WERI-Rb-1 (cell line): ENCODE measurements around the gene PXMP2.

Experiments
- DNase-seq: peaks from one replicate; pipeline ENCODE4 v3.0.0-alpha.2; 2020
- H3K27ac ChIP-seq: fragments of 250-450 bp; sonication (Bioruptor Pico); 2 replicates; pipeline ENCODE4 v1.5.1; 2020; ENCODE audit warnings: mild to moderate bottlenecking, moderate library complexity
- H3K27me3 ChIP-seq: fragments of 250-450 bp; sonication (Bioruptor Pico); 2 replicates; pipeline ENCODE4 v1.5.1; 2021; ENCODE audit warnings: mild to moderate bottlenecking, low read depth, moderate library complexity; ENCODE audit not compliant: insufficient read depth, severe bottlenecking
- H3K36me3 ChIP-seq: fragments of 250-450 bp; sonication (Bioruptor Pico); 2 replicates; pipeline ENCODE4 v1.5.1; 2020; ENCODE audit warnings: mild to moderate bottlenecking, moderate library complexity
- H3K4me3 ChIP-seq: 2 replicates; pipeline ENCODE4 v1.5.1; 2011; ENCODE audit warnings: low read depth, mild to moderate bottlenecking, control low read depth, low read length
- H3K9me3 ChIP-seq: fragments of 250-450 bp; sonication (Bioruptor Pico); 2 replicates; pipeline ENCODE4 v1.5.1; 2021; ENCODE audit warnings: mild to moderate bottlenecking, moderate library complexity; ENCODE audit not compliant: severe bottlenecking
- TF ChIP-seq, protein P1 (sequence below): IDR thresholded peaks from 2 replicates; pipeline ENCODE4 v1.5.1; 2011; ENCODE audit warnings: low read depth, mild to moderate bottlenecking, control low read depth, inconsistent platforms, low read length

PXMP2 gene

DNA sequence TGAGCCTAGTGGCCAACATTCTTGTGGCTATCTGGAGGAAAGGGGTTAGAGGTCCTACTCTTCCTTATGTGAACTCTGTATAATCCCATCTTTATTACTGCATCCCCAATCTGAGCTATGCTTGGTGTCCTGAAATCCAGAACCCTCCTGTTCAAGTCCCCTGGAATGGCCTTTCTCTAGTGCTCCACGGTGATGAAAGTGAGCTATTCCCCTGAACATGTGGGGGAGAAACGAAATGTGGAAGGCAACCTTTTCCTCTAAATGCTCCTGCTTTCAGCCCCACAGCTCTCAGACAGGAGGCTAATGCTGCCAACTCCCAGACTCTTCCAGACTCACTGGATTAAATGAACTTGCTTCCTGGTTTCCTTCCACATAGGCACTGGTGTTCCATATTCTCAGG is 20.8 kb downstream of the PXMP2 start:
- Histone ChIP-seq H3K4me3 (no peak overlapping the region), H3K27me3 (no peaks in the 10 kb centered on the region), H3K27ac (no peak overlapping the region), H3K9me3 (no peaks in the 10 kb centered on the region), H3K36me3 (peaks cover 43% of the 10 kb centered on the region)
- TF ChIP-seq, protein P1, sequence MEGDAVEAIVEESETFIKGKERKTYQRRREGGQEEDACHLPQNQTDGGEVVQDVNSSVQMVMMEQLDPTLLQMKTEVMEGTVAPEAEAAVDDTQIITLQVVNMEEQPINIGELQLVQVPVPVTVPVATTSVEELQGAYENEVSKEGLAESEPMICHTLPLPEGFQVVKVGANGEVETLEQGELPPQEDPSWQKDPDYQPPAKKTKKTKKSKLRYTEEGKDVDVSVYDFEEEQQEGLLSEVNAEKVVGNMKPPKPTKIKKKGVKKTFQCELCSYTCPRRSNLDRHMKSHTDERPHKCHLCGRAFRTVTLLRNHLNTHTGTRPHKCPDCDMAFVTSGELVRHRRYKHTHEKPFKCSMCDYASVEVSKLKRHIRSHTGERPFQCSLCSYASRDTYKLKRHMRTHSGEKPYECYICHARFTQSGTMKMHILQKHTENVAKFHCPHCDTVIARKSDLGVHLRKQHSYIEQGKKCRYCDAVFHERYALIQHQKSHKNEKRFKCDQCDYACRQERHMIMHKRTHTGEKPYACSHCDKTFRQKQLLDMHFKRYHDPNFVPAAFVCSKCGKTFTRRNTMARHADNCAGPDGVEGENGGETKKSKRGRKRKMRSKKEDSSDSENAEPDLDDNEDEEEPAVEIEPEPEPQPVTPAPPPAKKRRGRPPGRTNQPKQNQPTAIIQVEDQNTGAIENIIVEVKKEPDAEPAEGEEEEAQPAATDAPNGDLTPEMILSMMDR: no peak
- no peak for DNase-seq

DNA sequence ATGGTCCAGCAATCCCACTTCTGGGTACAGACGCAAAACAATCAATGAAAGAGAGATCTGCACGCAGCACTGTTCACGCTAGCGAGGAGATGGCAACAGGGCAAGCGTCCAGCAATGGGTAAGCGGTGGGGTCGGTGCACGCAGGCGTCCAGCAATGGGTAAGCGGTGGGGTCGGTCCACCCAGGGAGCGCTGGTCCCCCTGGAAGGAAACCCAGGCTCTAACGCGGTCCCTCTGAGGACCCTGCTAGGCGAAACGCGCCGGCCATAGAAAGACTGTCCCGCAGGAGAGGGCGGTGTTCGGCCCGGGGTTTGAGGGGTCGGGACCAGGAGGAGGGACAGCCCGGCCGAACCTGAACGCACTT is 22.6 kb downstream of the PXMP2 start:
- no peak for DNase-seq
- Histone ChIP-seq H3K9me3 (no peaks in the 10 kb centered on the region), H3K4me3 (peak overlapping the region; percentile 94), H3K27ac (peak overlapping the region; percentile 80), H3K27me3 (no peaks in the 10 kb centered on the region), H3K36me3 (peaks cover 47% of the 10 kb centered on the region)
- TF ChIP-seq, protein P1: no peak

DNA sequence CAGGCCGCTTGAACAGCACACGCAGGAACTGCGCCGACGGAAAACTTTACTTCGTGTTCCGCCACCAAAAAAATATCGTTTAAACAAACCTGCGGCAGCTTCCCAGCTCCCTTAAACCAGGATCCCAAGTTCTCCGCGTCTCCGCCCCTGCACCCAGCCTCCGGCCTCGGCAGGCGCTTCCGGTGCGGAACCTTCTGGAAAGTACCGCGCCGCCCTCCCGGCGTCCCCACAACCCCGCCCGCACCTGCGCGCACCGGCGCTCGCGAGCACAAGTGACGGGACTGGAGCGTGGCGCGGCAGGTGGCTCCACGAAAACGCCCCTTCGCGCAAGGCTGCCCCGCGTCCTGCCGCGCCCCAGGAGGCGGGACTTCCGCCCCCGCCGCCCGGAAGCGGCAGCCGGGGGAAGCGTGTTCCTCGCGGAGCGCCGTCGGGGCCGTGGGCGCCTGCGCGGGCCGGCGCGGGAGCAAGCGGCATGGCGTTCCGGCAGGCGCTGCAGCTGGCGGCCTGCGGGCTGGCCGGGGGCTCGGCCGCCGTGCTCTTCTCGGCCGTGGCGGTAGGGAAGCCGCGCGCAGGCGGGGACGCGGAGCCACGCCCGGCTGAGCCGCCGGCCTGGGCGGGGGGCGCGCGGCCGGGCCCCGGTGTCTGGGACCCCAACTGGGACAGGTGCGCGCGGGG is 23.2 kb downstream of the PXMP2 start, which contains the start of gene PGAM5:
TSS of gene PGAM5 (plus strand) at position 438 of the 675 bp plus-strand sequence. CDS start at position 473, 35 bp downstream.
- peak; percentile 84 for DNase-seq

DNA sequence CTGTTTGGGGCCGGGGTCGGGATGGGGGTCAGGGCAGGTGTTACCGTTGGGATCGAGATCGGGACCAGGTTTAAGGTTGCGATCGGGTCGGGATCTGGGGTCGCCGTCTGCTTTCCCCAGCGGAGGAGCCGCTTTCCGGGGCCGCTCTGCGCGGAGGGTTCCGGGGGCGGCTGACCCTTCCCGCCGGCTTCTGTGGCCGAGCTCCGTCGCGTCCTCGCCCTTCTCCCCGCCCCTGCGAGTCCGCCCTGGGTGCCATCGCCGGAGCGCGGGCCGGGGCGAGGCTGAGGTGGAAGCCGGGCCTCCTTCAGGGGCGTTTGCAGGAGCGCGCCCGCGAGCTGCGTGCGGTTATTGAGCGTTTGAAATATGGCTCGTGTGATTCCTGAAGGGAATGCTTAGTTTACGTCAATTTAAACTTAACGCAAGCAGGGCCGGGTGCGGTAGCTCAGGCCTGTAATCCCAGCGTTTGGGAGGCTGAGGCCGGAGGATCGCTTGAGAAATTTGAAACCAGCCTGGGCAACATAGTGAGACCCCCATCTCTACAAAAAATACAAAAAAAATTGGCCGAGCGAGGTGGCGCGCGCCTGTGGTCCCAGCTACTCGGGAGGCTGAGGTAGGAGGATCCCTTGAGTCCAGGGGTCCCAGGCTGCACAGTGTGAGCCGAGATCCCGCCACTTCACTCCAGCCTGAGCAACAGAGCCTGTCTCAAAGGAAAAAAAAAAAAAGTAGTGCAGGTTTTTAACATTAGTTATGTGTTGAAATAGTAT is 23.9 kb downstream of the PXMP2 start:
- Histone ChIP-seq H3K27me3 (no peaks in the 10 kb centered on the region), H3K9me3 (no peaks in the 10 kb centered on the region), H3K36me3 (peaks cover 55% of the 10 kb centered on the region), H3K27ac (peak overlapping the region; percentile 80), H3K4me3 (peak overlapping the region; percentile 94)
- DNase-seq: peak; percentile 24
- TF ChIP-seq, protein P1: no peak

More for the DNA sequence above, 23.2 kb downstream of the PXMP2 start, which contains the start of gene PGAM5:
- Histone ChIP-seq H3K27me3 (no peaks in the 10 kb centered on the region), H3K4me3 (peak within 1 kb of the TSS; percentile 94), H3K9me3 (no peaks in the 10 kb centered on the region), H3K36me3 (peaks cover 52% of the 10 kb centered on the region), H3K27ac (peak within 1 kb of the TSS; percentile 80)
- TF ChIP-seq, protein P1: no peak

DNA sequence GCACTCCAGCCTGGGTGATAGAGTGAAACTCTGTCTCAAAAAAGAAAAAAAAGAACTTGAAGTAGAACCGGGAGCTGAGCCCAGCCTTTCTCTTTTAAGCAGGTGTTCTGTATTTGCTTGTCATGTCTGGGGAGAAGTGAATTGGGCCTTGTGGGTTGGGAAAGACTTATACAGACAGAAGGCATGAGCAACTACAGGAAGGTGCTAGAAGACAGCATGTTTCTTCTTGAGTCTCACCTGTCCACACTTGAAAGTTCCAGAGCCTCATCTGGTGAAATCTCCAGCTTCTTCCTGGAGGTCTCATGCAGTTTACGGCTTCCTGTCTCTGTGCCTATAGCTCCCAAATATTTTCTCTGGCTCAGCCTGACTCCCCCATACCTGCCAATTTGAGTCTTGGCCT is 25.7 kb downstream of the PXMP2 start:
- Histone ChIP-seq H3K4me3 (no peak overlapping the region), H3K9me3 (no peaks in the 10 kb centered on the region), H3K36me3 (peaks cover 65% of the 10 kb centered on the region), H3K27me3 (no peaks in the 10 kb centered on the region), H3K27ac (no peak overlapping the region)
- TF ChIP-seq, protein P1: no peak
- no peak for DNase-seq
